AG04449 (cell line): Measurements from ENCODE around the gene EIF4G3.

ENCODE experiments used
- CTCF ChIA-PET: fragments of 350-600 bp; formaldehyde crosslinking; extraction: SDS; loops from one replicate; lab custom pipeline; 2021; ENCODE audit warnings: antibody characterized with exemption; lab: Yijun Ruan, JAX
- POLR2A ChIA-PET: fragments of 400-600, 350-600 bp; formaldehyde crosslinking; extraction: SDS; loops from one replicate; lab custom pipeline; 2020; ENCODE audit warnings: antibody characterized with exemption, inconsistent platforms; lab: Yijun Ruan, JAX
- DNase-seq: peaks from one replicate; pipeline ENCODE4 v3.0.0-alpha.2; 2010; ENCODE audit warnings: low read depth, low spot score
- H3K4me3 ChIP-seq: 2 replicates; pipeline ENCODE4 v1.5.1; 2011; ENCODE audit warnings: low read depth, mild to moderate bottlenecking, control low read depth, low read length
- CTCF ChIP-seq: IDR thresholded peaks from one replicate; pipeline ENCODE4 v1.5.1; 2011; ENCODE audit warnings: mild to moderate bottlenecking, moderate library complexity, low read length, control low read depth, inconsistent platforms; ENCODE audit not compliant: insufficient read depth; ENCODE audit errors: missing control alignments

The EIF4G3 gene

GRCh38 chr1:21165646-21166045 lies 11.1 kb downstream of the EIF4G3 start:
- ChIA-PET POLR2A (no interaction called here), CTCF (no interaction called here)
- DNase-seq = no peak
- no peak overlapping the region for H3K4me3 ChIP-seq
- no peak for TF ChIP-seq CTCF

GRCh38 chr1:21165076-21165475 lies 11.6 kb downstream of the EIF4G3 start:
- ChIA-PET CTCF (no interaction called here), POLR2A (no interaction called here)
- TF ChIP-seq CTCF = no peak

GRCh38 chr1:21164266-21164665 lies 12.4 kb downstream of the EIF4G3 start:
- POLR2A ChIA-PET = no interaction called here

More at GRCh38 chr1:21165076-21165475, 11.6 kb downstream of the EIF4G3 start:
- no peak for DNase-seq
- H3K4me3 ChIP-seq = no peak overlapping the region

GRCh38 chr1:21162740-21163464 lies 13.8 kb downstream of the EIF4G3 start:
- no peak for TF ChIP-seq CTCF
- ChIA-PET CTCF (interaction anchor here (1.6 kb wide), 1 partner anchor 10 kb away, joined by 6 read pairs; no protein-coding TSS in a partner anchor), POLR2A (interaction anchor here (1.0 kb wide), 1 partner anchor 13 kb away, joined by 3 read pairs; no protein-coding TSS in a partner anchor)
- DNase-seq = no peak
- no peak overlapping the region for H3K4me3 ChIP-seq

More at GRCh38 chr1:21164266-21164665, 12.4 kb downstream of the EIF4G3 start:
- DNase-seq = no peak
- CTCF ChIA-PET = no interaction called here
- TF ChIP-seq CTCF = no peak
- H3K4me3 ChIP-seq = no peak overlapping the region

GRCh38 chr1:21161842-21162241 lies 14.9 kb downstream of the EIF4G3 start:
- no peak for DNase-seq
- CTCF ChIA-PET = interaction anchor here (1.6 kb wide), 1 partner anchor 9 kb away, joined by 6 read pairs; no protein-coding TSS in a partner anchor
- no peak overlapping the region for H3K4me3 ChIP-seq
- no peak for TF ChIP-seq CTCF
- POLR2A ChIA-PET = no interaction called here

GRCh38 chr1:21160263-21160796 lies 16.4 kb downstream of the EIF4G3 start:
- ChIA-PET CTCF (interaction anchor here (1.1 kb wide), 1 partner anchor 12 kb away, joined by 3 read pairs; no protein-coding TSS in a partner anchor), POLR2A (interaction anchor here (0.7 kb wide), 1 partner anchor 22 kb away, joined by 3 read pairs; no protein-coding TSS in a partner anchor)
- no peak for DNase-seq
- no peak for TF ChIP-seq CTCF
- no peak overlapping the region for H3K4me3 ChIP-seq
